A549 (cell line): ENCODE data around the gene USP36. TPM values are rescaled to one million over a fixed set of nuclear protein-coding genes. Genes with fewer than 3 reads are reported as not detected.

Experiments
- ATAC-seq, 2 experiments: fragments of 200-7000 bp in 1 of 2; fragments of >200 bp in 1 of 2; cut with Nextera tagmentation in 1 of 2; cut with Tn5 transposase in 1 of 2; 3 replicates each; pipeline versions ENCODE4 v1.8.0 to v1.9.1; 2018 to 2020; ENCODE audit warnings: mild to moderate bottlenecking in 1 of 2, moderate library complexity in 1 of 2
- CTCF ChIA-PET: fragments of 300-600 bp; sonication (Branson Sonifier 250); formaldehyde crosslinking; extraction: SDS; loops from one replicate; lab custom pipeline; 2021; ENCODE audit warnings: antibody characterized with exemption, inconsistent platforms; lab: Yijun Ruan, JAX
- POLR2A ChIA-PET: fragments of 350-600 bp; formaldehyde crosslinking; extraction: SDS; loops from one replicate; lab custom pipeline; 2021; ENCODE audit warnings: antibody characterized with exemption, inconsistent platforms; lab: Yijun Ruan, JAX
- DNase-seq, 2 experiments: peaks; one replicate each; pipeline versions ENCODE4 v3.0.0 to v3.0.0-alpha.2; 2011 to 2016; ENCODE audit warnings: low read depth in 1 of 2, low spot score in 1 of 2
- FAIRE-seq: peaks from 2 replicates; lab custom pipeline; 2011; peaks lifted over from hg19 to GRCh38; lab: Jason Lieb, UNC
- H3K27ac ChIP-seq, 2 experiments: fragments of >200 bp; sonication (Bioruptor Twin); formaldehyde crosslinking; 3 replicates each; pipeline ENCODE4 v1.5.1; 2016 to 2017
- H3K4me1 ChIP-seq: fragments of >200 bp; sonication (Bioruptor Twin); formaldehyde crosslinking; 3 replicates; pipeline ENCODE4 v1.6.1; 2016
- H3K4me2 ChIP-seq: fragments of >200 bp; sonication (Bioruptor Twin); formaldehyde crosslinking; 3 replicates; pipeline ENCODE4 v1.6.1; 2016
- H3K4me3 ChIP-seq: fragments of >200 bp; sonication (Bioruptor Twin); formaldehyde crosslinking; 3 replicates; pipeline ENCODE4 v1.5.1; 2016
- H3K9me3 ChIP-seq: fragments of >200 bp; sonication (Bioruptor Twin); formaldehyde crosslinking; 3 replicates; pipeline ENCODE4 v1.6.1; 2016
- EHF ChIP-seq: fragments of 250-450 bp; sonication (Bioruptor Pico); IDR thresholded peaks from 2 replicates; pipeline ENCODE4 v1.5.0; 2020; ENCODE audit warnings: mild to moderate bottlenecking
- EP300 ChIP-seq, 2 experiments: fragments of >200 bp; sonication (Bioruptor Twin); formaldehyde crosslinking; IDR thresholded peaks; 2 replicates in 1 of 2; 3 replicates in 1 of 2; pipeline ENCODE4 v1.6.1; 2016 to 2017
- ESRRA ChIP-seq: fragments of 150-350 bp; IDR thresholded peaks from 2 replicates; pipeline ENCODE4 v1.6.1; 2014; ENCODE audit warnings: mild to moderate bottlenecking, low read length, borderline replicate concordance
- FOSB ChIP-seq: fragments of 250-450 bp; sonication (Bioruptor Pico); IDR thresholded peaks from 2 replicates; pipeline ENCODE4 v1.5.0; 2020; ENCODE audit warnings: mild to moderate bottlenecking, moderate library complexity
- HES2 ChIP-seq: fragments of >200 bp; sonication (Bioruptor Twin); formaldehyde crosslinking; IDR thresholded peaks from 2 replicates; pipeline ENCODE4 v1.6.1; 2016
- HOXA7 ChIP-seq: fragments of 250-450 bp; sonication (Bioruptor Pico); IDR thresholded peaks from 2 replicates; pipeline ENCODE4 v1.5.0; 2020; ENCODE audit warnings: mild to moderate bottlenecking, moderate library complexity
- HOXB13 ChIP-seq: fragments of 250-450 bp; sonication (Bioruptor Pico); IDR thresholded peaks from 2 replicates; pipeline ENCODE4 v1.5.0; 2020; ENCODE audit warnings: low read depth, mild to moderate bottlenecking, moderate library complexity
- HOXB5 ChIP-seq: fragments of 250-450 bp; sonication (Bioruptor Pico); IDR thresholded peaks from 2 replicates; pipeline ENCODE4 v1.5.0; 2020; ENCODE audit warnings: mild to moderate bottlenecking, moderate library complexity
- KDM1A ChIP-seq: fragments of 200-600 bp; sonication (generic); IDR thresholded peaks from 2 replicates; pipeline ENCODE4 v1.6.1; 2016; ENCODE audit warnings: low read depth, mild to moderate bottlenecking
- KDM5A ChIP-seq: fragments of 200-600 bp; sonication (generic); IDR thresholded peaks from 2 replicates; pipeline ENCODE4 v1.6.1; 2016; ENCODE audit warnings: antibody characterized with exemption, mild to moderate bottlenecking
- MAFK ChIP-seq: fragments of 450-650 bp; IDR thresholded peaks from 2 replicates; pipeline ENCODE4 v1.6.1; 2014; ENCODE audit not compliant: partially characterized antibody
- MAZ ChIP-seq: fragments of 150-350 bp; IDR thresholded peaks from 2 replicates; pipeline ENCODE4 v1.6.1; 2014; ENCODE audit warnings: antibody characterized with exemption, low read depth, low read length, borderline replicate concordance
- MYC ChIP-seq: IDR thresholded peaks from 2 replicates; pipeline ENCODE4 v1.6.1; 2012; ENCODE audit warnings: mild to moderate bottlenecking, inconsistent platforms, low read length, improper control_type of control experiment, borderline replicate concordance
- NPAS2 ChIP-seq: fragments of 250-450 bp; sonication (Bioruptor Pico); IDR thresholded peaks from 2 replicates; pipeline ENCODE4 v1.8.0; 2022; ENCODE audit warnings: mild to moderate bottlenecking, moderate library complexity, borderline replicate concordance
- POLR2A ChIP-seq: IDR thresholded peaks from 2 replicates; pipeline ENCODE4 v1.6.1; 2012; ENCODE audit warnings: mild to moderate bottlenecking, low read length
- POLR2AphosphoS2 ChIP-seq: conservative IDR thresholded peaks from 2 replicates; pipeline ENCODE4 v1.6.1; 2012; ENCODE audit warnings: low read length, improper control_type of control experiment, inconsistent platforms
- RAD21 ChIP-seq, 2 experiments: fragments of >200 bp in 1 of 2; sonication (Bioruptor Twin) in 1 of 2; formaldehyde crosslinking in 1 of 2; IDR thresholded peaks in 1 of 2; conservative IDR thresholded peaks in 1 of 2; 2 replicates in 1 of 2; 3 replicates in 1 of 2; pipeline ENCODE4 v1.6.1; 2012 to 2018; ENCODE audit warnings: inconsistent platforms in 1 of 2
- RCOR1 ChIP-seq: fragments of 150-350 bp; IDR thresholded peaks from 2 replicates; pipeline ENCODE4 v1.6.1; 2014; ENCODE audit warnings: antibody characterized with exemption, low read length, low read depth
- SMC3 ChIP-seq: fragments of >200 bp; sonication (Bioruptor Twin); formaldehyde crosslinking; IDR thresholded peaks from 3 replicates; pipeline ENCODE4 v1.6.1; 2018; ENCODE audit warnings: inconsistent platforms
- TFCP2L1 ChIP-seq: fragments of 250-450 bp; sonication (Bioruptor Pico); IDR thresholded peaks from 2 replicates; pipeline ENCODE4 v1.5.0; 2021; ENCODE audit warnings: mild to moderate bottlenecking
- TP53 ChIP-seq: fragments of 250-450 bp; sonication (Bioruptor Pico); IDR thresholded peaks from 2 replicates; pipeline ENCODE4 v1.5.0; 2021; ENCODE audit warnings: mild to moderate bottlenecking, moderate library complexity
- USF2 ChIP-seq: fragments of 450-650 bp; IDR thresholded peaks from 2 replicates; pipeline ENCODE4 v1.6.1; 2014; ENCODE audit warnings: antibody characterized with exemption
- ZC3H11A ChIP-seq: fragments of 450-650 bp; IDR thresholded peaks from 2 replicates; pipeline ENCODE4 v1.6.1; 2014; ENCODE audit warnings: antibody characterized with exemption, mild to moderate bottlenecking
- ZFP36 ChIP-seq: fragments of 450-650 bp; IDR thresholded peaks from 2 replicates; pipeline ENCODE4 v1.6.1; 2014; ENCODE audit warnings: borderline replicate concordance; ENCODE audit not compliant: partially characterized antibody
- ZNF302 ChIP-seq: fragments of 250-450 bp; sonication (Bioruptor Pico); IDR thresholded peaks from 2 replicates; pipeline ENCODE4 v1.9.0; 2021; ENCODE audit warnings: inconsistent platforms, mild to moderate bottlenecking, moderate library complexity
- ZSCAN20 ChIP-seq: fragments of 250-450 bp; sonication (Bioruptor Pico); IDR thresholded peaks from 2 replicates; pipeline ENCODE4 v1.8.0; 2022; ENCODE audit warnings: mild to moderate bottlenecking, moderate library complexity
- WGBS: methylation state at CpG from one replicate; pipeline ENCODE4 v1.1.6; 2017; ENCODE audit errors: missing lambda C conversion rate; 5-methylcytosine and 5-hydroxymethylcytosine counted together
- polyA plus RNA-seq, 4 experiments: library from polyadenylated mRNA; depleted of rRNA in 3 of 4; stranded (reverse); fragments of >200 nt; fragmentation: RNase III in 1 of 4; extraction: RNeasy Plus Mini Kit Qiagen cat#74134 plus additional on column Dnase treatment in 1 of 4; gene quantifications; 2 replicates in 3 of 4; 3 replicates in 1 of 4; pipeline ENCODE4 v1.2.3, GENCODE V29; 2011 to 2017
- TF ChIP-seq, protein P1 (sequence below): fragments of 150-350 bp; IDR thresholded peaks from 2 replicates; pipeline ENCODE4 v1.6.1; 2014; ENCODE audit warnings: low read depth, mild to moderate bottlenecking, low read length
- TF ChIP-seq, protein P2 (sequence below): IDR thresholded peaks from 2 replicates; pipeline ENCODE4 v1.6.1; 2012; ENCODE audit warnings: low read depth, borderline replicate concordance
- TF ChIP-seq, protein P3 (sequence below): fragments of 250-450 bp; sonication (Bioruptor Pico); IDR thresholded peaks from 2 replicates; pipeline ENCODE4 v1.5.0; 2020; ENCODE audit warnings: low read depth, mild to moderate bottlenecking, moderate library complexity

Gene USP36
- polyA plus RNA-seq, 2 of the 4 experiments (the other 2 are of a cell fraction), result 41.1 to 49.0 TPM

GRCh38 chr17:78803186-78803845 lies 37.3 kb downstream of the USP36 start:
- POLR2A ChIA-PET, result no interaction called here
- Histone ChIP-seq H3K9me3 (no peaks in the 10 kb centered on the region), H3K4me3 (no peak overlapping the region), H3K4me2 (no peak overlapping the region), H3K4me1 (no peaks in the 10 kb centered on the region), H3K27ac (no peak overlapping the region)
- WGBS, result 90% methylated on average over 21 of the region's 21 CpGs
- no peak for DNase-seq
- no peak for FAIRE-seq
- TF ChIP-seq POLR2AphosphoS2, result 0 out of 2 replicates have a peak, but pooled peaks have one; percentile 47
- TF ChIP-seq HES2, result no peak
- CTCF ChIA-PET, result interaction anchor here (0.9 to 1.9 kb wide), 3 partner anchors 12 to 18 kb away, joined by 3 to 10 read pairs (median 3); no protein-coding TSS in a partner anchor
- no peak for ATAC-seq

DNA sequence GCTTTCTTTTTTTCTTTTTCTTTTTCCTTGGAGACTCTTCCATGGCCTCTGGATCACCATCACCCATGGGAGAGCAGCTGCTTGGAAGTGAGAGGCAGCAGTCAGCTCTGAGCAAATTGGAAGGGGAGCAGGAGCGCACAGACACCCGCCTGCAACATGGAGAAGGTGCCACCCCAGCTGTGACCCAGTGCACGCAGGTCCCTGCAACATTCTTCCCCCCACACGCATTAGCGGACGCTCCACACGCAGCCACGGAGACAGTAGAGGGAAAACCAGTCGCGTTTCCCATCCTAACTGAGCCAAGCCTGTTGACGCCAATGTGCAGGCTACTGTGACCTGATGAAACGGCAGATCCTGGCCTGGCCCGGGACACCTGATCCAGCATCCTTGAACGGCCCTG lies 38.2 kb downstream of the USP36 start:
- Histone ChIP-seq H3K9me3 (no peaks in the 10 kb centered on the region), H3K4me1 (no peaks in the 10 kb centered on the region), H3K4me2 (no peak overlapping the region), H3K27ac (no peak overlapping the region), H3K4me3 (no peak overlapping the region)
- DNase-seq (no peak), ATAC-seq (no peak), FAIRE-seq (no peak)
- TF ChIP-seq MAFK (no peak), USF2 (no peak), HOXB13 (no peak), TFCP2L1 (CRISPR knock-in tag) (no peak), NPAS2 (CRISPR knock-in tag) (no peak), HOXA7 (CRISPR knock-in tag) (no peak), ZFP36 (no peak), POLR2A (no peak), KDM5A (no peak), RAD21 (conservative IDR thresholded peaks at IDR 0.05 in 1 of 2, IDR thresholded peaks at IDR 0.05 in 1 of 2) (no peak), EHF (CRISPR knock-in tag) (no peak), POLR2AphosphoS2 (no peak), EP300 (IDR thresholded peaks at IDR 0.05) (no peak), KDM1A (no peak), RCOR1 (no peak), ZNF302 (CRISPR knock-in tag) (no peak)
- TF ChIP-seq, protein P1, sequence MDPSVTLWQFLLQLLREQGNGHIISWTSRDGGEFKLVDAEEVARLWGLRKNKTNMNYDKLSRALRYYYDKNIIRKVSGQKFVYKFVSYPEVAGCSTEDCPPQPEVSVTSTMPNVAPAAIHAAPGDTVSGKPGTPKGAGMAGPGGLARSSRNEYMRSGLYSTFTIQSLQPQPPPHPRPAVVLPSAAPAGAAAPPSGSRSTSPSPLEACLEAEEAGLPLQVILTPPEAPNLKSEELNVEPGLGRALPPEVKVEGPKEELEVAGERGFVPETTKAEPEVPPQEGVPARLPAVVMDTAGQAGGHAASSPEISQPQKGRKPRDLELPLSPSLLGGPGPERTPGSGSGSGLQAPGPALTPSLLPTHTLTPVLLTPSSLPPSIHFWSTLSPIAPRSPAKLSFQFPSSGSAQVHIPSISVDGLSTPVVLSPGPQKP, result no peak
- TF ChIP-seq, protein P2, sequence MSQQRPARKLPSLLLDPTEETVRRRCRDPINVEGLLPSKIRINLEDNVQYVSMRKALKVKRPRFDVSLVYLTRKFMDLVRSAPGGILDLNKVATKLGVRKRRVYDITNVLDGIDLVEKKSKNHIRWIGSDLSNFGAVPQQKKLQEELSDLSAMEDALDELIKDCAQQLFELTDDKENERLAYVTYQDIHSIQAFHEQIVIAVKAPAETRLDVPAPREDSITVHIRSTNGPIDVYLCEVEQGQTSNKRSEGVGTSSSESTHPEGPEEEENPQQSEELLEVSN, result no peak
- 95% methylated on average over 14 of the region's 14 CpGs for WGBS
- ChIA-PET CTCF (interaction anchor here (0.9 to 1.0 kb wide), 2 partner anchors 12 to 93 kb away, joined by 3 read pairs; no protein-coding TSS in a partner anchor), POLR2A (no interaction called here)

- ATAC-seq (no peak), FAIRE-seq (no peak), DNase-seq (no peak)
- Histone ChIP-seq H3K4me3 (no peak overlapping the region), H3K4me1 (no peaks in the 10 kb centered on the region), H3K4me2 (no peak overlapping the region), H3K9me3 (no peaks in the 10 kb centered on the region), H3K27ac (no peak overlapping the region)
- ChIA-PET CTCF (interaction anchor here (0.6 to 2.0 kb wide), 6 partner anchors 8 to 305 kb away, joined by 3 to 7 read pairs (median 3); no protein-coding TSS in a partner anchor), POLR2A (no interaction called here)
- TF ChIP-seq FOSB (CRISPR knock-in tag) (no peak), HOXB5 (CRISPR knock-in tag) (no peak), USF2 (no peak), SMC3 (no peak), MAZ (no peak), HES2 (no peak), ZSCAN20 (CRISPR knock-in tag) (no peak), ZC3H11A (no peak), MYC (no peak), ESRRA (no peak), TP53 (CRISPR knock-in tag) (no peak)
- TF ChIP-seq, protein P3, sequence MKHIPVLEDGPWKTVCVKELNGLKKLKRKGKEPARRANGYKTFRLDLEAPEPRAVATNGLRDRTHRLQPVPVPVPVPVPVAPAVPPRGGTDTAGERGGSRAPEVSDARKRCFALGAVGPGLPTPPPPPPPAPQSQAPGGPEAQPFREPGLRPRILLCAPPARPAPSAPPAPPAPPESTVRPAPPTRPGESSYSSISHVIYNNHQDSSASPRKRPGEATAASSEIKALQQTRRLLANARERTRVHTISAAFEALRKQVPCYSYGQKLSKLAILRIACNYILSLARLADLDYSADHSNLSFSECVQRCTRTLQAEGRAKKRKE (CRISPR knock-in tag), result no peak
- WGBS, result 70% methylated on average over 10 of the region's 30 CpGs
Measured at GRCh38 chr17:78802008-78802407, 38.6 kb downstream of the USP36 start.
